ENCODE measurements around the gene RUSF1.

GRCh38 chr16:31453255-31454204 lies 54.7 kb downstream of the RUSF1 start:
- no peak for TF ChIP-seq EZH2 (IDR thresholded peaks at IDR 0.05; ENCODE audit: low read length, missing control alignments)
- TF ChIP-seq CTCF (conservative IDR thresholded peaks at IDR 0.05 in 1 of 2, IDR thresholded peaks at IDR 0.05 in 1 of 2; ENCODE audit: low read depth in 1 of 2, low read length in 2 of 2): no peak
